HG02938 (cell line): ENCODE results near the gene SH3BP5L.
A peak's percentile ranks its signal among the peaks of the same experiment; 100 is the strongest.
"Not testable (repeated sequence)": the region's sequence is repeated elsewhere in the genome, so short reads cannot be mapped to it uniquely, and the experiment has no call there.

Source experiments
- ATAC-seq: cut with Tn5 transposase; IDR thresholded peaks from one replicate; pipeline ENCODE4 v1.9.1; 2021; ENCODE audit warnings: mild to moderate bottlenecking, moderate library complexity; ENCODE audit not compliant: unreplicated experiment

The SH3BP5L gene

GRCh38 chr1:248811514-248812490 lies 13.9 kb downstream of the SH3BP5L start:
- no peak for ATAC-seq

- no peak for ATAC-seq
These were observed 14.8 kb downstream of the SH3BP5L start for GRCh38 chr1:248810727-248811513.

GRCh38 chr1:248810000-248810726 lies 15.6 kb downstream of the SH3BP5L start:
- no peak for ATAC-seq

- no peak for ATAC-seq
These were observed 16.8 kb downstream of the SH3BP5L start for GRCh38 chr1:248808876-248809275.

- peak; percentile 52 for ATAC-seq
These were observed 18.5 kb downstream of the SH3BP5L start for GRCh38 chr1:248807067-248807737.

GRCh38 chr1:248805876-248806275 lies 19.8 kb downstream of the SH3BP5L start:
- ATAC-seq: no peak

- peak; percentile 87 for ATAC-seq
These were observed 20.7 kb downstream of the SH3BP5L start for GRCh38 chr1:248804771-248805681.

- not testable (repeated sequence) for ATAC-seq
These were observed 22.2 kb downstream of the SH3BP5L start for GRCh38 chr1:248803501-248803900.

GRCh38 chr1:248802454-248802853 lies 23.3 kb downstream of the SH3BP5L start:
- ATAC-seq: no peak

- ATAC-seq: no peak
These were observed 25.3 kb downstream of the SH3BP5L start for GRCh38 chr1:248800459-248800858.

- ATAC-seq: no peak
These were observed 26.9 kb downstream of the SH3BP5L start for GRCh38 chr1:248798791-248799190.

- ATAC-seq: not testable (repeated sequence)
These were observed 31.1 kb downstream of the SH3BP5L start for GRCh38 chr1:248794663-248795062.

- ATAC-seq: peak; percentile 88
These were observed 32.1 kb downstream of the SH3BP5L start for GRCh38 chr1:248793592-248793991.

GRCh38 chr1:248792342-248792741 lies 33.4 kb downstream of the SH3BP5L start:
- peak; percentile 50 for ATAC-seq

GRCh38 chr1:248791010-248791409 lies 34.7 kb downstream of the SH3BP5L start:
- ATAC-seq: no peak

- no peak for ATAC-seq
These were observed 35.3 kb downstream of the SH3BP5L start for GRCh38 chr1:248790456-248790855.

GRCh38 chr1:248789337-248789736 lies 36.4 kb downstream of the SH3BP5L start:
- ATAC-seq: not testable (repeated sequence)

- ATAC-seq: no peak
These were observed 37.4 kb downstream of the SH3BP5L start for GRCh38 chr1:248788327-248788726.

- ATAC-seq: no peak
These were observed 38.3 kb downstream of the SH3BP5L start for GRCh38 chr1:248787430-248787829.
